ENCODE data around the gene PRIM2.
"Not testable (repeated sequence)": the region's sequence is repeated elsewhere in the genome, so short reads cannot be mapped to it uniquely, and the experiment has no call there.

Gene PRIM2

DNA sequence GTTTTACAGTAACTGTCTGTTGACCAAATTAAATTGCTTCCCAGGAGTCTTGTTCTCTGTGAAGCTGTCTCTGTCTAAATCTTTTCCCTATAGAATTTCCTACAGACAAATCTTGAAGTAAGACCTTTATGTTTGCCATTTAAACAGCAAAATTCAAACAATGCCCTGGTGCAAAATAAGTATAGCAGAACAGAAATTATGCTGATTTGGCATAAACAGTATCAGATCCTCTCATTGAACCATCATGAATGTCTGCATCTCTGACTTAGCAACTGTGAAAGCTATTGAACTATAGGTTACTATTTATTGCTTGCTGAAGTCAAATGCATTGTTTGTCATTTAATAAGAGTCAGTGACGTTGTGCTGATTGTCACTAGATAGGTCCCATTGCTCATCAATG, 123.3 kb downstream of the PRIM2 start:
- FAIRE-seq; DNase-seq (ENCODE audit: extremely low spot score, insufficient read length, low read depth): not testable (repeated sequence)

DNA sequence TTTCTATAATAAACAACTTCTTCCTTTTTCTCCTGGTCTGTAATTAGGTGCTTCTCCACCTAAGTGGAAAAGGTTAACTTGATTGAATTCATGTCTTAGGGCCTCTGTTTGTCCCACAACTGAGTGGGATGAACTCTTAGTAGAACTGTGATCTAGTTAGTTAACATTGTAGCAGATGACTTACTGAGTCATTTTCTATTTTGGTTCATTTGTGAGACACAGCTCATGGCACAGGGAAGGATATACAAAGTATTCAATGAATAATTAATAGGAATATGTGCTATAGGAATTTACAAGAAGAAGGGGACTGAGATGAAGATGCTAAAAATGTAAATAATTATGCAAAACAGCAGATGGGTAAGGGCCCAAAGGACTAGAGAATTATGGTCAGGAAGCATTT, 124.7 kb downstream of the PRIM2 start:
- FAIRE-seq; DNase-seq (ENCODE audit: extremely low spot score, insufficient read length, low read depth): not testable (repeated sequence)

DNA sequence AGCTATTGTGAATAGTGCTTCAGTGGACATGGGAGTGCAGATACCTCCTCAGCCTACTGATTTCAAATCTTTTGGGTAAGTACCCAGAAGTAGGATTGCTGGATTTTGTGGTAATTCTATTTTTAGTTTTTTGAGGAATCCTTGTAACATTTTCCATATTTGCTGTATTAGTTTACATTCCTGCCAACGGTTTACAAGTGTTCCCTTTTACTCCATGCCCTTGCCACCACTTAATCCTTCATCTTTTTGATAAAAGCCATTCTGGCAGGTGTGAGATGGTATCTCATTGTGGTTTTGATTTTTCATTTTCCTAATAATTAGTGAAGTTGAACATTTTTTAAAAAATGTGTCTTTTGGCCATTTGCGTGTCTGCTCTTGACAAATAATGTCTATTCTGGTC, 125.8 kb downstream of the PRIM2 start:
- not testable (repeated sequence) for FAIRE-seq; DNase-seq (ENCODE audit: extremely low spot score, insufficient read length, low read depth)

DNA sequence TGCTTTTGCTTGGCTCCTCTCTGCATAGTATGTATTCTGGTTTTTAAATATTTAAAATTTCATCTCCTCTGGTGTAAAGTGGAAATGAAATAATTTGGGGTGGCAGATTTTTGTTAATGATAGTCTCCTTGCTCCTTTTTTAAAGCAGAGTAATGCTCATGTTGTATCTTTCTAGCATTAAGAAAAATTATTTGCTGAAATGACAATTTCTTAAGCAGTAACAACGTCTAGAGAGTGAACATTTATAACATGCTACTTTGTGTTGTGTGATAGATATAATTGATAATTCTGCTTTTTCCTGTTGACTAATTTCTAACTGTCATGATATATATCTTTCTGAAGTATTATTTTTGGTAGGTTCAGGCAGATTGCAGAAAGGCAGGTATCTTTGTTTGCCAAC, 127.4 kb downstream of the PRIM2 start:
- not testable (repeated sequence) for FAIRE-seq; DNase-seq (ENCODE audit: extremely low spot score, insufficient read length, low read depth)

DNA sequence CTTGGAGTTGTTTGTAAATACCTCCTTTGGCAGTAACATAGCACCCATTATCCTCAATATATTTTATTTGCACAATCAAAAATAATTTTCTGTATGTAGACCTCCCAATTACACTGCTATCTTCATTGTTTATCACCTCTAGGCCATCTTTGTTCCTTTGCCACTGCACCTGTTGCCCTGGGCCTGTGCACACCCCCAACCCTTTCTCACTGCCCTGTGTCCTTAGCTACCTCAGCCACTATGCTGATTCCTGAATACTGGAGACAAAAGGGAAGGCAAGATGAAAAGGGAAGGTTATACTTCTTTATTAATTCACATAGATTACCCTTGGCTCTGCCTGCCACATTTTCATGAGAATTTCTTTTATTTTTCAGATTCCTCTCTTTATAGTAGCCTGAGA, 127.9 kb downstream of the PRIM2 start:
- not testable (repeated sequence) for FAIRE-seq

DNA sequence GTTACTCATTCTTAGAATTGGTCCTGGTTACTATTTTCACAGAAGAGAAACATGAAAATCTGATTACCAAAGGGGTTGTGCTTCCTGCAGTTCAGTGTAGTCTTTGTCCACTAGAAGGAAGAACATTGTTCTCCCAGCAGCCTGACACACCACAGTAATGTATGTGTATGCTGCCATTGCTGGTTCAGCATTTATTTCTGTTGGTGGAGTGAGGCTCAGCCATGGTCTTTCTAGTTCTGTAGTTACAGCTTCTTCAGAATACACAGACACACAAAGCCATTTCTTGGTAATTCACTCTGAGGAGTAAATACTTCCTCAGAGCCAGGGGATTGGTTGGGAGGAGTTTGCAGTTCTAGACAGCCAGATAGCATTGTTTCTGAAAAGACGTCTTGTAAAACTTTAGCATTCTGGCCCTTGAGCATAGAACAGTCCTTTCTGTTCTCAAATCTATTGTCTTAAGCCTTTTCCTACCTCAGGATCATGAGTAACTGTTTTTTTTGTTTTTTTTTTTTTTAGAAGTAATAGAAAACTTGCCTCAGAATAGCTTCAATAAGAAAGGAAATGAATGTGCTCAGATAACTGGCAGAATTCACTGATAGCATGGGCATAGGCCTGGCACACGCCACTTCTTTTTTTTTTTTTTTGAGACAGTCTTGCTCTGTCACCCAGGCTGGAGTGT, 128.5 kb downstream of the PRIM2 start:
- peak; percentile 12 for FAIRE-seq
- not testable (repeated sequence) for DNase-seq (ENCODE audit: extremely low spot score, insufficient read length, low read depth)

More for the DNA sequence above, 127.9 kb downstream of the PRIM2 start:
- DNase-seq (ENCODE audit: extremely low spot score, insufficient read length, low read depth) = not testable (repeated sequence)

DNA sequence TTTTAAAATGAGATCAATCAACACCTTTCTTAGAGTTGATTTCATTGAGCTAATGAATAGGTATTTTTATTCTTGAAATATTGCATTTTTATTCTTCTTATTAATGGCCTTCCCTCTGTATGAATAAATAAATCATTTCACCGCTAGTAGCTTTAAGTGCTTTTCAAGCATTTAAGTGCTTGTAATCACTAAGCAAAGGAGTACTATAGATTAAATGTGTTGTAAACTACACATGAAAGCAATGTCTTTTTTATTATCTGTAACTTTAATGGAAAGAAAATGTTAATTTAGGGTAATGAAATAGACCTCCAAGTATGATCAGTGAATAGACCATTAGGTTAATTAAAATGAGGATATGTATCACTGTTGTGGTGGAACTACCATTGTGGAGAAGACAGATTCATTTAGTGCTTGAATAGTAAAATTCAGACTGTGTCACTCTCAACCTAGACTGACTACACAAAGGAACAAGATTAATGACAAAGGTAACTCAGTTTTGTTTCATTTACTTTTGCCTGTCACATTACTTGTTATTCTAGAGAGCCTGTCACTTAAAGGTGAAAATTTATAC, 132.2 kb downstream of the PRIM2 start:
- FAIRE-seq; DNase-seq (ENCODE audit: extremely low spot score, insufficient read length, low read depth): not testable (repeated sequence)

DNA sequence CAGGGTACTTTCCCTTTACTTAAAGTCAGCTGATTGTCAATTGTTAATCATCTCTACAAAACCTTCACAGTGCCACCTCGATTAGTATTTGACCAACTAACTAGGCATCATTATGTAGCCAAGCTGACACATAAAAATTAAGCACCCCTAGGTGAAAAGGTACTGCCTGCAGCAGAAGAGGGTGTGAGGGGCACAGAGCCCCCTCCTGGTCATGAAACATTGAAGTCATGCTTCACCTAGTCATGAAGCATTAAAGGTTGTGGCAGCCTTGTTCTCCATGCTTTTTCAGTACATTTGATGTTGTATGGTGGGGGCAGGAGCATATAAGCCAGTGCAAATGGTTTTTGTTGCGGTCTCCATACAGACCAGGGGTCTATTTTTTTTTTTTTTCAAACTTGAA, 142.4 kb downstream of the PRIM2 start:
- FAIRE-seq; DNase-seq (ENCODE audit: extremely low spot score, insufficient read length, low read depth): not testable (repeated sequence)

DNA sequence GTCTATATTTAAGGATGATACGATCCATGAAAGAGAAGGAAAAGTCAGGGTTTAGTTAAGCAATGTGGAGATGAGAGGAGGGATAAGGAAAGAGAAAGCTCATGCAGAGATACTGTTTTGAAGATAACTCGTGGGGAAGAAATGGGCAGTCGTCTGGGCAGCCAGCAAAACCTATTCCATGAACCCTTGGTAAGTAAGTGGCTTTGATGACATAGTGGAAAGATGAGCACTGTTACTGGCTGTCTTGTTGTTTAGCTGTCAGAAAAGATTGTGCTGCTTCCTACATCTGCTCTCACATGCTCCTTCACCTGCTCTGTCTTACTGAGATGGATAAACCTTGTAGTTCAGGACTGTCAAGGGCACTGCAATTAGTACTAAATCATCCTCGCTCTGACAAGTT, 143.6 kb downstream of the PRIM2 start:
- FAIRE-seq; DNase-seq (ENCODE audit: extremely low spot score, insufficient read length, low read depth): not testable (repeated sequence)

DNA sequence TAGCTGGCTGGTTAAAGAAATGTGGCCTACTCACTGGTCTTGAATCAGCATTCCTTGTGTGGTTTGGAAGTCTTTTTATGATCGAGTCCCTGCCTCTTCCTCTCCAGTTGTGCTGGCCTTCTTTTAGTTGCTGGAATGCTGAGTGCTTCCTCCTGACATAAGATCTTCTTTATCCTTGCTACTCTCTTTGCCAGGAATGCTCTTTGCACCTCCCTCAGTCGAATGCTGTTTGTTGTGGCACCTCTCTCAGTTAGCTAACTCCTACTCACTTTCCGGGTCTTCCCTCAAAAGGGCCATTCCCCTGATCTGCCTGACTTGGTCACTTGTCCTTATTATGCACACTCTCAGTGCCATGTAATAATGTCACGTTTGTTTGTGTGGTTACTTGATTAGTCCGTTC, 146.4 kb downstream of the PRIM2 start:
- DNase-seq (ENCODE audit: extremely low spot score, insufficient read length, low read depth); FAIRE-seq: not testable (repeated sequence)

DNA sequence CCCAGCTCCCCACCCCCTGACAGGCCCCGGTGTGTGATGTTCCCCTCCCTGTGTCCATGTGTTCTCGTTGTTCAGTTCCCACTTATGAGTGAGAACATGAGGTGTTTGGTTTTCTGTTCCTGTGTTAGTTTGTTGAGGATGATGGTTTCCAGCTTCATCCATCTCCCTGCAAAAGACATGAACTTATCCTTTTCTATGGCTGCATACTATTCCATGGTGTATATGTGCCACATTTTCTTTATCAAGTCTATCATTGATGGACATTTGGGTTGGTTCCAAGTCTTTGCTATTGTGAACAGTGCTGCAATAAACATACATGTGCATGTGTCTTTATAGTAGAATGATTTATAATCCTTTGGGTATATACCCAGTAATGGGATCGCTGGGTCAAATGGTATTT, 148.5 kb downstream of the PRIM2 start:
- DNase-seq (ENCODE audit: extremely low spot score, insufficient read length, low read depth); FAIRE-seq: not testable (repeated sequence)

DNA sequence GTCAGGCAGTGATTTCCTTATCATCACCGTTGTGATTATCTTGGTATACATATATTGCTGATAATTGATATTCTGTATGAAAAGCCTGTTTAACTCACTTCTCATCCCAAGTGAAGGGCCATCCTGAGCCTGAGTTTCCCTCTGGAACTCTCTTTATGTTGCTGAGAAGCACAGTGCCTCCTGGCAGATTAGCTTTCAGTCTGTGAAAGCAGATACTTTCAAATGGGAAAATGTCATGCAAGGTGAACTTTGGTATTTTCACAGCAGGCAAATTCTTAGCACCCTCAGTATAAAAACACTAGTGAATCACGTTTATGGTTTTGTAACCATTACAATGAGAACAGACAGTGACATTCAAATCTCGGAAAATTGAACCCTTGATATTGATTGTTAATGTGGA, 151.6 kb downstream of the PRIM2 start:
- FAIRE-seq (no peak), DNase-seq (ENCODE audit: extremely low spot score, insufficient read length, low read depth) (no peak)

DNA sequence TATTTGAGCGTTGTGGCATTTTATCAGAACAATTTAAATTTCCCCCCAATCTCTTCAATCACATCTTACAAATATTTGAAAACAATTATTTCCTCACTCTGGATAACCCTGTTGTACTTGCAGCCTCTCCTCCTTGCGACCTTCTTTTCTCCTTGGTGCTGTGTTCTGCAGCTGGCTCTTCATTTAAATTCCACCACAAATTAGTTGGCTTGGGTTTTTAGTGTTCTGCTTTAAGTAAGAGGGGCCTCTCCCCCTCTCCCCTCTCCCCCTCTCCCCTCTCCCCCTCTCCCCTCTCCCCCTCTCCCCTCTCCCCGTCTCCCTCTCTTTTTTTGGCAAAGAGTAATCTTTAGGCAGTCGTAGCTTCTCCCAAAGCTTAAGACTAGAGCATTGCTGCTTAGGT, 152.7 kb downstream of the PRIM2 start:
- not testable (repeated sequence) for DNase-seq (ENCODE audit: extremely low spot score, insufficient read length, low read depth); FAIRE-seq

DNA sequence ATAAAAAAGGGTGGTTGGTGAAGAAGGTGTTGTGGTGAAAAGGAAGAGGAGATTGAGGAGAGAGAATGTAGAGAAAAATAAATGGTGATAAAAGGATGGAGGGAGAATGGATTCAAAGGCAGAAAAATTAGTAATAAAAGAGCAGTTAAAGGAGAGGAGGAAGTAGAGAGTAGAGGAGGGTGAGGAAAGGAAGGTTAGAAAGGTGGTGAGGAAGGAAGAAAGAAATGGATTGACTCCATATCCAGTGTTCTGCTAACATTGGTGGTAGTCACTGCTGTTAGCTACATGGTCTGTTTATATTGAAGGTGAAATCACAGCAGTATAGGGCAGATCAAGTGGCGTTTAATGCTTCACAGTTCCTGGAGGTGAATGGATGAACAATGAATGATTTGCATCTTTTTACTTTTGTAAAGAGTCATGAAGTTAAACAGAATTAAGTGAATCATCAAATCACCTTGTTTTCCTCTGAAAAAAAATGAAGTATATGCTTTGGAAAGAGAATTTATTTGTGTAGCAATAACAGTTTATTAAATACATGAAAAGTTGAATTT, 154.0 kb downstream of the PRIM2 start:
- not testable (repeated sequence) for DNase-seq (ENCODE audit: extremely low spot score, insufficient read length, low read depth); FAIRE-seq

DNA sequence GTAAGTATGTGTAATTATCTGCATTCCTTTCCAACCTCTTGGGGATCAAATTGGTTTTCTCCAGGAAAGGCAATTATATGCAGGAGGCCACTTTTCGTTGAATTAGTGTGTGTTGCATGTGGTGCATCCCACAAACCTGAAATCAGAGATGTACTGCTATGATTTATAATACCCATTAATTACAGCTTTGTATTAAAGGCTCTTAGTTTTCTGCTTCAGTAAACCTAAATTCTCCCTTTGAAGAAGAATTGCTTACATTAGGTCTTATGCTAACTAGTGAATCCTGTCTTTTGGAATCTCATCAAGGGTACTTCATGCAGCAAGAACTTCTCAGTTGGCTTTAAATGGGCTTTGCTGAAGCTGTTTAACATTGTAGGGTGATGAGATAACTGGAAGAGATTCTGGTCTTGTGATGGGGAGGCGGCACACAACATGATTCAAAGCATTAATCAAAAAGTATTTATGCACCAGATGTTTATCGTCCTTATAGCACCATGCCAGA, 155.5 kb downstream of the PRIM2 start:
- DNase-seq (ENCODE audit: extremely low spot score, insufficient read length, low read depth); FAIRE-seq: not testable (repeated sequence)

DNA sequence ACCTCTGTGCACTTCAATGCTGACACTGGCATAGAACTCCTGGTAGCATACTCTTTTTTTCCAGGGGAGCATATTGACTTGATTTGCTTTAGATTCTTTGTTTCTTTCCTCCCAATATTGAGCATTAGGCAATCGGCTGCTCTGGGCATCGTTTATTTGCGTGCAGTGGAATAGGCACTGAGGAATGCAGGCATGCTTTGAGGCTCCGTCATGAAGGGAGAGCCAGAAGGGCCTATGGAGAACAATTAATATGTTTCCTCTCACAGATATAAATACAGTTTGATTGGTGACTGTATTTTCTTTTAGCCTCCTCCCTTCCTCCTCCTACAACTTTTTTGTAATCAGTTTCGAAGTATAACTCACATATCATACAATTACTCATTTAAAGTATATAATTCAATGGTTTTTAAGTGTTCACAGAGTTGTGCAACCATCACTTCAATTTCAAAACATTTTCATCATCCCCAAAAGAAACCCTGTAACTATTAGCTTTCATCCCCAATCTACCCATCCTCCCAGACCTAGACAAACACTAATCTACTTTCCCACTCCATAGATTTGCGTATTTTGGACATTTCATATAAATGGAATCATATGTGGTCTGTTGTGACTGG, 157.5 kb downstream of the PRIM2 start:
- not testable (repeated sequence) for DNase-seq (ENCODE audit: extremely low spot score, insufficient read length, low read depth); FAIRE-seq

DNA sequence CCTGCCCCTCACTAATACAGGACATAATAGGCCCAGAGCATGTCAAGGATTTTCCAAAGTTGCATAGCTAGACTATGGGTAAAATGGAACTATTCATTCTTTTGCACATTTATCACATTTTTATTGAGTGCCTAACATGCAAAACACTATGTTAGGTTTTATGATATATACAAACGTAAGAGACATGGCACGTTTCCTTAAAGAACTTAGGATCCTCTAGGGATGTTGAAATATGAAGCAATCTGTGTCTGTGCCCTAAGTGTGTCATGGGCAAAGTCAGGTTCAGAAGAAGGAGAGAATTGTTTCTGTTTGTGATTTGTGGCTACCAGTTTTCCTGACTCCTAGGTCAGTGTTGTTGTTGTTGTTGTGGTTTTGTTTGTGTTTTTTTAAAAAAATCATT, 158.2 kb downstream of the PRIM2 start:
- not testable (repeated sequence) for FAIRE-seq; DNase-seq (ENCODE audit: extremely low spot score, insufficient read length, low read depth)

DNA sequence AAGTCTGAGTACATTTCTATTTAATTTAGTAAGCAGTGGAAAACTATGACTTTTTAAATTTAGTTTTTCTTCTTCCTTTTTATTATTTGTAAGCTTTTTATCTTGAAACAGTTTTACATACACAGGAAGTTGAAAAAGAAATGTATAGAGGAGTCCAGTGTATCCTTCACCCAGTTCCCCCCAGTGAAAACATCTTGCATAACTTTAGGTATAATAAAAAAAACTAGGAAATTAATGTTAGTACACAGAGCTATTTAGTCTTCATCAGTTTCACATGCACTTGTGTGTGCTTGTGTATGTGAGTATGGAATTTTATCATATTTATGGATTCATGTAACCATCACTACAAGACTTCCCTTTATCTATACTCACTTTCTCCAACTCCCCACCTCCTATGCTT, 162.8 kb downstream of the PRIM2 start:
- not testable (repeated sequence) for DNase-seq (ENCODE audit: extremely low spot score, insufficient read length, low read depth); FAIRE-seq

DNA sequence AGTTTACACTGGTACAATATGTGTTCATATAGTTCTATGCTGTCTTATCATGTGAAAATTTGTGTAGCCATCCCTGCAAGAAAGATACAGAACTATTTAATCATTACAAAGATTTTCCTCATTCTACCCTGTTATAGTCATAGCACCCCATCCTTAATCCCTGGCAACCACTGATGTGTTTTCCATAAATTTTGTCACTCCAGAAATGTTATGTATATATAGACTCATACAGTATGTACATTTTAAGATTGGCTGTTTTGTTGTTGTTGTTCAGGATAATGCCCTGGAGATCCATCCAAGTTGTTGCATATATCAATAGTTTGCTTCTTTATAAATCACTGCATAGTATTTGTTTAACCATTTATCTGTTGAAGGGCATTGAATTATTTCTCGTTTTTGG, 163.7 kb downstream of the PRIM2 start:
- not testable (repeated sequence) for DNase-seq (ENCODE audit: extremely low spot score, insufficient read length, low read depth); FAIRE-seq

DNA sequence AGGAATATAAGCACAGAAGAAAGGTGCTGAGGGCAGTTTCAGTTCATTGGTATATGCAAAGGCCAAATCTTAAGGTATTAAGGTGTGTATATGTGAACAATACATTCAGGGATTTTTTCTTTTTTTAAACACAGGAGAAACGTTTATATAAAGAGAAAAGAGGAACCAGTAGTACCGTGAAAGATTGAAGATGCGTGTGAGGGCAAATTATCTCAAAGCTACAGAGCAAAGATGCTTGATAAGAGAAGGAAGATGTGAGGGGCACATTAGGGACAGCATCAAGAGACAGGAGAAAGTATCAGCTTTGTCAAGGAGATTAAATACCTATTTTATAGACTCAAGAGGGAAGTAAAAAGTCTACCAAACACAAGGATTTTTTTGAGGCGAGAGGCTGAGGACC, 165.0 kb downstream of the PRIM2 start:
- FAIRE-seq; DNase-seq (ENCODE audit: extremely low spot score, insufficient read length, low read depth): not testable (repeated sequence)
